Measurements from ENCODE around the gene USP47. TPM values are rescaled to one million over a fixed set of nuclear protein-coding genes. Genes with fewer than 3 reads are reported as not detected.
A peak's percentile ranks its signal among the peaks of the same experiment; 100 is the strongest.

Gene USP47
- total and polyA plus RNA-seq, 2 of the 13 experiments (the other 11 are each of a cell fraction or from before 2014, with no cell fraction given), result 12.2 to 52.7 TPM

DNA sequence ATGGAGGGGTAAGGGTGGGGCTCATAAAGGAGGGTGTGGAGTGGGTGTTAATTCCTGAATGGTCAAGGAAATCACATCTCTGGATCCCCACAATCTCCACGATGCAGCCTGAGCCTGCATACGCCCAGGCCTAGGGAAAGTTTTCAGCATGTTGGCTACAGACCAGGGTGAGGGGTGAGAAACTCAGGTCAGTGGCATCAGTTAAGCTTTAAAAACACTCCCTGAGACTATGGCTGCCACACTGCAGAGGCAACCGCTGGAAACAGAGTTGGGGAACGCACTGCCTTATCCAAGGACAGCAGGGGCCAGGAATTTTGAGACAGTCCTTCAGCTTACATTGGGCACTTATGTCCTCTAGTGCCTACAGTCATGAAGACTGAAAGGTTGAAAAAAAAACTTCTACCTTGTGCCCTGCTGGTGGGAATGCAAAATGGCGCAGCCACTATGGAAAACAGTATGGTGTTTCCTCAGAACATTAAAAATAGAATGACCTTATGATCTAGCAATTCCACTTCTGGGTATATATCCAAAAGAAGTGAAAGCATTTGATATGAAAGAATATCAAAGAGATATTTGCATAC, 147.0 kb downstream of the USP47 start:
- ChIA-PET POLR2A (no interaction called here), CTCF (ENCODE audit: low intra/inter-chr PET ratio, low total read pairs) (interaction anchor here (1.6 kb wide), 1 partner anchor 55 kb away, joined by 4 read pairs; no protein-coding TSS in a partner anchor)
- Histone ChIP-seq H3K4me1 (ENCODE audit: insufficient read depth, low read length) (peaks cover 32% of the 10 kb centered on the region), H3K79me2 (ENCODE audit: insufficient read depth, low read length) (no peaks in the 10 kb centered on the region), H3K9ac (ENCODE audit: insufficient read depth, low read depth, low read length) (no peak overlapping the region), H3K4me3 (replicated peaks in 1 of 3; ENCODE audit: insufficient read depth in 1 of 3, low read depth in 2 of 3, low read length in 3 of 3) (no peak overlapping the region), H2AFZ (ENCODE audit: low read length) (no peak overlapping the region), H3K4me2 (ENCODE audit: low read depth, low read length) (no peak overlapping the region), H3K9me3 (ENCODE audit: low read length) (no peaks in the 10 kb centered on the region), H3K36me3 (replicated peaks in 1 of 2; ENCODE audit: control insufficient read depth in 1 of 2, insufficient read depth in 2 of 2, low read length in 2 of 2) (no peaks in the 10 kb centered on the region), H4K20me1 (ENCODE audit: insufficient read depth, low read length) (no peaks in the 10 kb centered on the region), H3K27me3 (ENCODE audit: control insufficient read depth in 1 of 2, insufficient read depth in 2 of 2, low read length in 2 of 2) (no peaks in the 10 kb centered on the region; a peak in 1 of 5 replicates), H3K27ac (ENCODE audit: extremely low read length, insufficient read depth, low read length) (no peak overlapping the region)
- 78% methylated on average over 4 of the region's 5 CpGs for WGBS (ENCODE audit: low lambda C conversion rate)
- TF ChIP-seq, protein P1, sequence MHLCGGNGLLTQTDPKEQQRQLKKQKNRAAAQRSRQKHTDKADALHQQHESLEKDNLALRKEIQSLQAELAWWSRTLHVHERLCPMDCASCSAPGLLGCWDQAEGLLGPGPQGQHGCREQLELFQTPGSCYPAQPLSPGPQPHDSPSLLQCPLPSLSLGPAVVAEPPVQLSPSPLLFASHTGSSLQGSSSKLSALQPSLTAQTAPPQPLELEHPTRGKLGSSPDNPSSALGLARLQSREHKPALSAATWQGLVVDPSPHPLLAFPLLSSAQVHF (CRISPR knock-in tag; IDR thresholded peaks at IDR 0.05), result no peak
- TF ChIP-seq TEAD3 (CRISPR knock-in tag; optimal IDR thresholded peaks at IDR 0.05; ENCODE audit: borderline replicate concordance) (peak; percentile 42), ZNF616 (CRISPR knock-in tag; IDR thresholded peaks at IDR 0.05; ENCODE audit: low read depth) (no peak), THYN1 (CRISPR knock-in tag; IDR thresholded peaks at IDR 0.05; ENCODE audit: borderline replicate concordance, low read depth) (no peak), HNRNPL (IDR thresholded peaks at IDR 0.05; ENCODE audit: low read depth, low read length) (no peak), REL (CRISPR knock-in tag; conservative IDR thresholded peaks at IDR 0.05) (no peak), ZNF644 (CRISPR knock-in tag; IDR thresholded peaks at IDR 0.05; ENCODE audit: low read depth) (0 out of 2 replicates have a peak, but pooled peaks have one; percentile 23), ZNF891 (CRISPR knock-in tag; IDR thresholded peaks at IDR 0.05) (no peak)
- TF ChIP-seq, protein P2, sequence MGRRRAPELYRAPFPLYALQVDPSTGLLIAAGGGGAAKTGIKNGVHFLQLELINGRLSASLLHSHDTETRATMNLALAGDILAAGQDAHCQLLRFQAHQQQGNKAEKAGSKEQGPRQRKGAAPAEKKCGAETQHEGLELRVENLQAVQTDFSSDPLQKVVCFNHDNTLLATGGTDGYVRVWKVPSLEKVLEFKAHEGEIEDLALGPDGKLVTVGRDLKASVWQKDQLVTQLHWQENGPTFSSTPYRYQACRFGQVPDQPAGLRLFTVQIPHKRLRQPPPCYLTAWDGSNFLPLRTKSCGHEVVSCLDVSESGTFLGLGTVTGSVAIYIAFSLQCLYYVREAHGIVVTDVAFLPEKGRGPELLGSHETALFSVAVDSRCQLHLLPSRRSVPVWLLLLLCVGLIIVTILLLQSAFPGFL (CRISPR knock-in tag; IDR thresholded peaks at IDR 0.05), result no peak
- TF ChIP-seq, protein P3, sequence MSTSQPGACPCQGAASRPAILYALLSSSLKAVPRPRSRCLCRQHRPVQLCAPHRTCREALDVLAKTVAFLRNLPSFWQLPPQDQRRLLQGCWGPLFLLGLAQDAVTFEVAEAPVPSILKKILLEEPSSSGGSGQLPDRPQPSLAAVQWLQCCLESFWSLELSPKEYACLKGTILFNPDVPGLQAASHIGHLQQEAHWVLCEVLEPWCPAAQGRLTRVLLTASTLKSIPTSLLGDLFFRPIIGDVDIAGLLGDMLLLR (CRISPR knock-in tag; IDR thresholded peaks at IDR 0.05), result no peak
- TF ChIP-seq, protein P4, sequence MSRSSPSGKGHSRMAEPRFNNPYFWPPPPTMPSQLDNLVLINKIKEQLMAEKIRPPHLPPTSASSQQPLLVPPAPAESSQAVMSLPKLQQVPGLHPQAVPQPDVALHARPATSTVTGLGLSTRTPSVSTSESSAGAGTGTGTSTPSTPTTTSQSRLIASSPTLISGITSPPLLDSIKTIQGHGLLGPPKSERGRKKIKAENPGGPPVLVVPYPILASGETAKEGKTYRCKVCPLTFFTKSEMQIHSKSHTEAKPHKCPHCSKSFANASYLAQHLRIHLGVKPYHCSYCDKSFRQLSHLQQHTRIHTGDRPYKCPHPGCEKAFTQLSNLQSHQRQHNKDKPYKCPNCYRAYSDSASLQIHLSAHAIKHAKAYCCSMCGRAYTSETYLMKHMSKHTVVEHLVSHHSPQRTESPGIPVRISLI (CRISPR knock-in tag; IDR thresholded peaks at IDR 0.05; ENCODE audit: borderline replicate concordance), result peak; percentile 52; the same call in 1 of the 2 replicates
- TF ChIP-seq, protein P5, sequence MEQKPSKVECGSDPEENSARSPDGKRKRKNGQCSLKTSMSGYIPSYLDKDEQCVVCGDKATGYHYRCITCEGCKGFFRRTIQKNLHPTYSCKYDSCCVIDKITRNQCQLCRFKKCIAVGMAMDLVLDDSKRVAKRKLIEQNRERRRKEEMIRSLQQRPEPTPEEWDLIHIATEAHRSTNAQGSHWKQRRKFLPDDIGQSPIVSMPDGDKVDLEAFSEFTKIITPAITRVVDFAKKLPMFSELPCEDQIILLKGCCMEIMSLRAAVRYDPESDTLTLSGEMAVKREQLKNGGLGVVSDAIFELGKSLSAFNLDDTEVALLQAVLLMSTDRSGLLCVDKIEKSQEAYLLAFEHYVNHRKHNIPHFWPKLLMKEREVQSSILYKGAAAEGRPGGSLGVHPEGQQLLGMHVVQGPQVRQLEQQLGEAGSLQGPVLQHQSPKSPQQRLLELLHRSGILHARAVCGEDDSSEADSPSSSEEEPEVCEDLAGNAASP (CRISPR knock-in tag; IDR thresholded peaks at IDR 0.05; ENCODE audit: borderline replicate concordance), result no peak
- DNase-seq (ENCODE audit: low spot score), result peak; percentile 11
- in situ Hi-C loops (cut with HindIII; ENCODE audit: extremely low pct_ligation_motif_present, low pct_unique_long_range_greater_than_20kb), result no loop called here
- BruUV-seq (replicated peaks), result no TSS peak
- FAIRE-seq, result no peak
- ATAC-seq, result 0 out of 3 replicates have a peak, but pooled peaks have one; percentile 19
- intact Hi-C loops (cut with micrococcal nuclease; ENCODE audit: unreplicated experiment), result no loop called here
